GM19438 (cell line): ENCODE data around the gene GRIK2.

Source experiments
- ATAC-seq: cut with Tn5 transposase; IDR thresholded peaks from one replicate; pipeline ENCODE4 v1.9.1; 2021; ENCODE audit warnings: low read depth; ENCODE audit not compliant: unreplicated experiment

GRIK2 gene

DNA sequence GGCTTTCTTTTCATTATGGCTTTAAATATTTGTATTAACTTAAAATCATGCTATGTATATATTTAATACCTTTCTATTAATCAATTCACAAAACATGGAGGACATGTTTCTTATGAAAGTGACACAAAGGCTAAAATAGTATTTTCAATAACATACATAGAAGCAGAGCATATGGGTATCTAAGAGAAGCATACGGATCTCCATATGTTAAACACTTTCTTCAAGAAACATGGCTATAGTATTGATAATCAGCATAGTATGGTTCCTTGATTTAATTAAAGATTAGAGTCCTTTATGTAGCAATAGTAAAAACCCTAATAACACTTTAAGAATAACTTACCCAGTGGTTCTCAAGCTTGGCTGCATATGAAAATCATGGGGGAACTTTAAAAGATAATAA, 58.5 kb downstream of the GRIK2 start:
- no peak for ATAC-seq

DNA sequence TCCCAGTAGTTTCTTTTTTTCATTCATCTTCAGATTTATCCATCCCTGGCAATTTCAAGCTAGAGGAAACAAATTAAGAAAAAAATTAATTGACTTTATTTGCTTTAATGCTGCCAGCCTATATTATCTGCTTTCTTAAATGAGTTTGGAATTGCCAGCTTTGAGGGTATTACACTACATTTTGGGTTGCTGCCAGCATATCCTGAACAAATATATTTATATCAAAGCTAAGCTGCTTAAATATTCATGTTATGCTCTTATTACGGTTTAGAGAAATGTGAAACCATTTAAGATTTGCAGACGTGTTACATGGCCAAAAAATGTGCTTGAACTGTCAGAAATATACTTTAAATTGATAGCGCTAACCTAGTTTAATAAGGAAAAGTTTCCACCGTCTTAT, 59.7 kb downstream of the GRIK2 start:
- no peak for ATAC-seq

DNA sequence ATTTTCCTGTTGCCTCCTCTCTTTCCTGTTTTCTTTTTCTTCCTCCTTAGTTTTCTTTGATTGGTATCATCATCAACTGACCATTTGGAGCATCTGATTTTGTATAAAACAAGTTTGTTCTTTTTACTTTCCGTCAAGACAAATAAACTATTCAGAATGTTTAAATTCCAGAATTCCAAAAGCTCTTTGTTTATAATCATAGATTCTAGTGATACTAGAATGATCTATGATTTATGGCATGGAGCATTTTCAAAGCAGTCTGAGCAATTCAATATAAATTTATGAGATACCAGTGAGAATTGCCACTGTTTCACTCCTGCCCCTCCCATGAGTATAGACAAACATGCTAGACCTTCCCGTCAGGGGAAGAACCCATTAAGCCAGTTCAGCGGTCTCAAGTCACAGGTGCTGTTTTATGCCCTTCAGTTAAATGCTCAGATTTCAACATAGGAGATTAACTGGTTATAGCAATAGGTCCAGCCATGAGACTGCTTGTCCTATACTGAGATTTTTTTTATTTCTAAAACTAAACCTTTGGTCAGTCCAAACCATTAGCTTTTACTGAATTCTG, 60.7 kb downstream of the GRIK2 start:
- ATAC-seq = no peak

DNA sequence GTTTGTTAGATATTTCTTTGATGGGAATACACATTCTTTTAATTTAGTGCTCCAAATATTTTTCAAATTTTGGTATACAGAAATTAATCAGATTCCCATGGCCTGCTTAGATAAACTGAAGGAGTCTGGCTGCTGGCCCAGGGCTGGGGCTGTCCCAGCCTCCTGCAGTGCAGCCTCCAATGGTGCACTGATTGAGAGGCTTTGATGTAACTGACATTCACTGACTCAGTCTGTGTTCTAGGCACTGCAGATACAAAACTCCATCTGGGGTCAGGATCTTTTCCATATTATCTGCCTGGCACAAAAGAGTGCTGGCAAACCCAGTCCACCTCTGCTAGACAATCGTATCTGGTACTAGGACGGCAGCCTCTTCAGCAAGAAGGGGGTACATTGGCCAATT, 64.8 kb downstream of the GRIK2 start:
- ATAC-seq = no peak

DNA sequence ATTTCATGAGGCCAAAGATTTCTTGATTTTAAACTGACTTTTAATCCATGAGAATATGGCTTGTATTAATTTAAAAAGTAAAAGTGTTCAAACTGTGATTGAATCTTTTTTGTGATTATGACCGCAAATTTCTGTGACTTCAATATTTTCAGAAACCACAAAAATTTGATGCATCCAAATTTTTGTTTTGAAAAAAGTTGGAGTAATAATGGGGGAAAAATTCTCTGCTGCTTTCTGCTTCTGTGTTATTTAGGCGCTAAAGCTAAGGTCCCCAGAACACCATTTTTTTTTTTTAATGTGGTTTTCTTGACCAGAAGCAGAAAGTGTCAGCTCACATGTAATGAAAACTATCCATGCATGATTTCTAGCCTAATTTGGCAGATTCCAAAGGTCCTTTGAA, 65.3 kb downstream of the GRIK2 start:
- no peak for ATAC-seq

DNA sequence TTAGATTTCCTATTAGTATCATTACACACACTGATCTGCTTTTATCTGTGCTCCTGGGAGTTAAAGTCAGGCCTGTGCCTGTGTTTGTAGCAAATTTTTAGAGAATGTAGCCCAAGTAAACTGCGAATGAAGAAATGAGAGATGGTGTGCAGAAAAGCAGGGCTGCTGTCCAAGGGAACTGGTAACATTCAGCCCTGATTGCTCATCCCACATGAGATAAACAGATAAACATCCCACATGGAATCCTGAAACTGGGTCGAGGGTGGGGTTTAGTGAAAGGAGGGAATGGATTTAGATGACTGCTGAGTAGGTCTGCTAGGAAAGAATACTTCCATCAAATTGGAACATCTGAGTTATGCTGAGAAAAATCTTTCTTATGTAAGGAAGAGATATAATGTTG, 69.1 kb downstream of the GRIK2 start:
- no peak for ATAC-seq

DNA sequence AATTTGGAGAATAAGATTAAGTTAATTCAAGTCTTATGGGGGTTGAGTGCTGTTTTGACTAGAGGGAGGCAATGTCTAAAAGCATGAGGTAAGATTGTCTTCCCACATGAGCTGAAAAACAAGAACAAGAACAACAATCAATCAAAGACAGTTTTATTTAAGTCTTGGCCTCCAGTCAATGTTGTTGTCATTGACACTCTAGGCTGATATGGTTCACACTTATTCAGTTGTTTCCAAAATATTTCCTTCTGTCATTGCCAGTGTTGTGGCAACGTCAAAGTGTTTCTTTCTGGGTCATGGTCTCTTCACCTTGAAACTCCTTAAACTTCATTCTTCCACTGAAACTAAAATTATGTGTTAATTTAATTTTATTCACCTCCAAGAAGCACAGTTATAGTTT, 72.4 kb downstream of the GRIK2 start:
- ATAC-seq = no peak

DNA sequence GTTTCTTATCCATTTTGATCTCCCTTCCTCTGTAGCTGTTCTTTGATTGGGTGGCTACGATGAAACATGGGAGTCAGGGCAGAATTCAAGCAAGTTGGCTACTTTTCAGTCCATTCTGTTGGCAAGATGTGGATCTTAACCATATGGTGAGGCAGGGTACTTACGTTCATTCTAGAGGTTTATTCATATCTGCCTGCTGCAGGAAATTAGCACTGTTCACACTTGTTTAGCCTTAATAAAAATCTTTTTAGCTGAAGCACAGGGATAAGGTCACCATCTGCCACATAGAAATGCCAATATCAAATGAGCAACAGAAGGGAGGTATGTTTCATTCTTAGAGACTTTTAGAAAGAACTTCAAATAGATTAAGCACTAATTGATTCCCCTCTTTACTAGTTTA, 83.9 kb downstream of the GRIK2 start:
- ATAC-seq = no peak

DNA sequence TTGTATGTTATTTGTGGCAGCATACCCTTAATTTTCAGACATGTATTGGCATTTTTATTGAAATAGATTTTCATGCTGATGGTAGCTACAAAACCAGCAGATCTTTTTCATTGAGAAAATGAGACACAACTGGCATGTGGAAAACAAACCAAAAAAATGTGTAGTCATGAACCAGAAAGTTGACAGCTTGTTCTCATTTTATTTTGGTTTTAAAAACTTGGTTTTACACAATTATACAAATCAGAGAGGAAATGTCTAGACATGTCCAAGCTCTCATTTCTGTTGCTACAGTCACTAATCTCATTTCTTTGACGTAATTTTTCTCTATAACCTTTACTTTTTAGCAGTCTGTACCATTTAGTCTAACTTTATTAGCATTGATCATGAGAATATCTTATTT, 85.4 kb downstream of the GRIK2 start:
- ATAC-seq = no peak

DNA sequence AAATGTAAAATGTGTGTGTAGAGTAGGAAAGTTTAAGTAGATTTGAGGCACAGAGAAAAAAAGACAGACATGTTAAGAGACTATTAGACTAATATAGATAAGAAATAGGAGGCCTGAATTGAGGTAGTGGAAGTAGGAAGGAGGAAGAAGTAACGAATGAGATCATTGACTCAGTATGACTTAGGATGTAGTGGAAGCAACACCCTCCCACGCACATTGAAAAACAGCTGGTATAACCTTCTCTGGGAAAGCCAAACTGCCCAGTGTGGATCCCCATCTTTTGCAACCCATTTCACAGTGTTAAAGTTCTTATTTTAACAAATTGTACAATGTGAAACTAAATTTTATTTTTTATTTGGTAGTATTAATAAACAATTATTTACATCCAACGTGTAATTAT, 89.1 kb downstream of the GRIK2 start:
- no peak for ATAC-seq

DNA sequence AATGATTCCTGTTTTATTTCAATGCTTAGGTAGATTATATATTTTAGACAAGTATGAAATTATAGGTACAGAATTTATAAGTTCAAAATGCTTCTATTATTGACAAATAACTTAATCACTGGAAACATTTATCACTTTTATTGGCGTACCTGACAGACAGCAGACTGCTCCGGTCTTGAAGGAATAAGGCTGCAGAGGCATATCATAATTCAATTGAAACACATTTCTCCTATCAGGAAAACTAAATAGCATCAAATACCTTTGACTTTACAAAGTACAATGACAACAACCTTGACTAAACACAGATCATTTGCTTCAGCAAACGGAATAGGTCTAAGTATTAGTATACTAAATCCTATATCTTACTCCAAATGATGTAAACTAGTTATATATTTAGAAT, 91.3 kb downstream of the GRIK2 start:
- ATAC-seq = no peak

DNA sequence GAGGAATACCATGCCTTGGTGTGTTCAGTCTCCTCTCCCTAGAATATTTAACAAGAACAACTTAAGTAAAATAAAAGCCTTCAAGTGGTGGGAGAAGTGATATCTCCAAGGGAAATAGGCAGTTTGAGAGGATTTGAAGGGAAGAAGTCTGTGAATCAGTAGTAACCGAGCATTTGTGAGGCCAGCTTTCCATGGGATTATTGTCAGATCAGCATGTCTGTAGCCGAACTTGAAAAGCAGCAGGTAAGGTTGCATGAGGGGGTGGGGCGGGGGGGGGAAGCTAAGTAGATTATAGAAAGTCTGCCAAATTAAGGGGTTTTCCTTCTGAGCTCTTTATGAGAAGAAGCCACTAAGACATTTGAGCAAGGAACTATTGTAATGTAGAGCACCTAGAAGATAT, 92.6 kb downstream of the GRIK2 start:
- ATAC-seq = no peak

DNA sequence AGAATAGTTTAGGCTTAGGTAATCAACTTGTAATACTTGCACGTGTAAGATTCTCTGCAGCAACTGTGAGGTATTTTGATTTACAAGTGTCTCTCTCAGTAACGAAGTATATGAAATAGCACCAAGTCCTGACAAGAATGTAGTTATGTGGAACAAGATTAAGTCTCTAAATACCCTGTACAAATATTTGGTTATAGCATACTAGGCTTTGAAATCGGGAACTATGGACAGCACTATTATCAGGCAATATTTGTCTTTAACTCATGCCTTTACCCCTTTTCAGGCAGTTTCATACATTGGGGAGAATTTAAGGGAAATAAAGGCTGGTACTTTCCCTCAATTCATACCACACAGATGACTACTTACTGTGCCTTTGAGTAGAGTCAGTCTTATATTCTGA, 93.2 kb downstream of the GRIK2 start:
- no peak for ATAC-seq

DNA sequence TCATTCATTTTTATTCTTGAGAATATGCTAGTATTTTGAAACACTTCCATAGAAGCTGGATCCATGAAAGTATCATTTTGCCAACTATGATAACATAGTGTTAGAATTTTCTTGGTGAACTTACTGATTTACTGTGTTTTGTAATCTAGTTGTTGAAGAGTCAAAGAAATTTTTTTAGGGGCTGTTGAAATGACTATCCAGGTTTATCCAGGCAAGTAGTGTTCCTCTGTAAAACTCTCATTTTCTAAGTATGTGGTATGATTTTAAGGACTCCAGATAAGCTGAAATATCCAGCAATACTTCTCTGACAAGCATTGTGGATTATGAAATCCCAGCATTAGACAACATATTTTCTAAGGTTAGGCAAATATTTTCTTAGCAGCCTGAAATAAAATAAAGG, 95.9 kb downstream of the GRIK2 start:
- ATAC-seq = no peak

DNA sequence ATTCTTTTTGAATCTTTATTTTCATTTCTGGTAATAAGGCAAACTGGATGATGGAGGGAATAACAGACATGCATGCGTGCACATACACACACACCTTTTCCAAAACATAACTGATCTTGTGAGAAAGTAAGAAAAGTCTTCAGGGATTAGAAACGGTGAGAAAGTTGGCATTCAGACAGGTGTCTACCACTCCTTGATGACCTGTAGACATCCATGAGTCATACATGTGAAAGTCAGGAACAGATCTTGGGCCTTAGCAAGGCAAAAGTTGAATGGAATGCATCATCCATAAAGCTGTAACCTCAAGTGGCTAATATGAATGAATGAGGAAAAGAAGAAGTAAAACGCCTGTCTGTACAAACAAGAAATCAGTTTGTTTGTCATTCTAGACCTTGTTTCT, 97.3 kb downstream of the GRIK2 start:
- no peak for ATAC-seq

DNA sequence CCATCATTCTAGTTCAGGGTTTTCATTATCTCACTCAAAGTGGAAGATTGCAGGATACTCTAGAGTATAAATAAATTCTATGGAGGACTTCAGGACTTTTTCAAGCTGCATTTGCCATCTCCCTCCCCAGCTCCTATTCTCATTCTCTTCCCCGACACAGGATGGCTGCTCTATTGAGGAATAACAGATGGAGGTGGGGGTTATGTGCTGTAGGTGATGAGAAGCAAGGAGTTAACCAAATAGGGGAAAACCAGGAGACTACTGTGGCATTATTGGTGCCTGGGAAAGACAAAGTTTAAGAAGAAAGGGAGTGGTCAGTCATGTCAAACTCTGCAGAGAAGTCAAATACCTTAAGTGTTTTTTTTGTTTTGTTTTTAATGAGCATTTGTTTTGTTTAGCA, 109.3 kb downstream of the GRIK2 start:
- ATAC-seq = no peak

DNA sequence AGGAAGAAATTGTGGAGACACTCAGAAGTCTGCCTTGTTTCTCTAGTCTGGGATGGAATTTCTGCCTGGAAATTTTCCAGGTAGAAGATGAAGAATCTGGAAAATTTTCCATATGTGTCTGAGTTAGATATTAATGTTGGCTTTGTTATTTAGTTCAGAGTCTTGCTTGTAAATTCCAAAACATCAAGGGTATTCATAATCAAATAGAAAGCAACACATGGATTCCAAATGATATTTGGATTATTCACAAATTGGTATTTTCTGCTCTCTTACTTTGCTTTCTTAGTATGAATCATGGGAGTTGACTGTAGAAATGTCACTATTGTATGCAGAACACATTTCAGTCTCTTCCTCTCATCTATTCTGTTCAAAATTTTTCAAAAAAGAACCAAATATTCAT, 116.0 kb downstream of the GRIK2 start:
- ATAC-seq = no peak

DNA sequence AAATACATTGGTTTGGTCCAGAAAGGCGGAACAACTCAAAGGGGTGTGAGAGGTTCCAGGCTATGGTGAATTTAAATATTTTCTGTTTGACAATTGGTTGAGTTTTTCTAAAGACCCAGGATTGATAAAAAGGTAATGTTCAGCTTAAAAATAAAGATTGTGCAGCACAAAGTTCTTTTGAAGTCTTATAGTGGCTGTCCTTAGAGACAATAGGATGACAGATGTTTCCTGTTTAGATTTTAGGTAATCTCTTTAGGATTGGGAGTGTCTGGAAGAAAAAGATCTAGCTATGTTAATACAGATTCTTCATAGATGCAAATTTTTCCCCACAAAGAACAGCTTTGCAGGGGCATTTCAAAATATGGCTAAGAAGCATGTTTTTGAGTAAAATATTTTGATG, 119.7 kb downstream of the GRIK2 start:
- ATAC-seq = no peak

DNA sequence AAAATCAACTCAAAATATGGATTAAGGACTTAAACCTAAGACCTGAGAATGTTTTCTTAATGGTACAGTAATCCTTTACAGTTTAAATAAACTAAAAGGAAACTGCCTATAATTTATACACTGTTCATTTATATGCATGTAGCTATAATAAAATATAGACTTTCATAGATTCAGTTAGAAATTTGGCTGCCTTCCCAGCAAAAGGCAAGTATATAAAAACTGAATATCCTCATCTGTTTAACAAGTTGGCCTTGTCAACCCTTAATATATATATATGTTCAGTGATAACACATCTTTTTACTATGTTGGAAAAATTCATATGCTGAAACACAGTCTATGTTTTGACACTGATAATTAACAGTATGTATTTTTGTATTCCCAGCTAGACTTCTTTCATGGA, 123.1 kb downstream of the GRIK2 start:
- no peak for ATAC-seq

DNA sequence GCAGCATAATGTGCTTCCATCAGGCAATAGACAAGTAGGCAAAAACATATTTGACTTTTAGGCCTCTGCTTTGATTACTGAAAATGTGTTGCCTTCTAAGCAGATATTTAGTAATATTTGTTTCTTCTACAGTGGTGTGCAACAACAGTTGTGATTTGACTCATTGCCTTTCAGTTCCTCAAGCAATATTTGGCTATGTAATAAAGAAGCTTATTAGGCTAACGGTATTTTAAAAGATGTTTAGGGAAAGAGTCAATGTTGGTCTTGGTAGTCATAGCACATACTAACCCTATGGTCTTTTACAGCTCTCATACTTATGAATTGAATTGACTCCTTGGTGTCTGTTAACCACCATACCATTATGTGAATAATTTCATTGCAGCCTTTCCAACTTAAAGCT, 124.1 kb downstream of the GRIK2 start:
- no peak for ATAC-seq

DNA sequence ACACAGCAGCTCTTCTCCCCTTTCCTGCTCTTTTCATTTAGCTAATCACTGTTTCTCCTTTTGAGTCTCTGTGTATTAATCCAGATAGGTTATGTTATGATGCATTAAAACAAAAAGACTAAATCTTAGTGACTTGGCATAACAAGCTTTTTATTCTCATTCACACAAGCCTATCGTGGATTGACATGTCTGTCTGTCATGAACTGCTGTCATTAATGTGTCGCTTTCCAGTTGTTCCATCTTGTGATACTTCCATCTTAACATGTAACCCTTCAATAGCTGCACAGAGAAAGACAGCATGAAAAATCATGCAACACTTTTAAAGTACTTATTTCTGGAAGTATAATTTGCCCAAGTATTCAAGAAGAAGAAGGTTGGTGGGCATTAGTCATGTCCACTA, 128.7 kb downstream of the GRIK2 start:
- no peak for ATAC-seq

DNA sequence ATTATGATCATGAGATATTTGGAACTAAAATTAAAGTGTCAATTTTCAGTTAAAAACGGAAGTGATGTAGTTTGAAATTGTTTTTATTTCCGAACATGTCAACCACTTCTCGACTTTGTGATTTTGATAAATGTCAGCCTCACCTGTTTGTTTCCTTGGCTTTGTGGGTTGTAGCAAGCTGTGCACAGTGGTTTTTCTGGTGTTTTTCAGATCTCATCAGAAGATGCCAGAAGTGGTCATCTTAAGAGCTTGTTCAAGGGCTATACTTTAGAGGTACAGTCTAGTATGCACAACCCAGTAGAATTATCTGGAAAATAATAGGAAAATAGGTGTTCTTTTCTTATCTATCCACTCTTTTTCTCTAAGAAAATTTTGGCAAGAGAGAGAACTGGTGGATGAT, 134.0 kb downstream of the GRIK2 start:
- no peak for ATAC-seq

DNA sequence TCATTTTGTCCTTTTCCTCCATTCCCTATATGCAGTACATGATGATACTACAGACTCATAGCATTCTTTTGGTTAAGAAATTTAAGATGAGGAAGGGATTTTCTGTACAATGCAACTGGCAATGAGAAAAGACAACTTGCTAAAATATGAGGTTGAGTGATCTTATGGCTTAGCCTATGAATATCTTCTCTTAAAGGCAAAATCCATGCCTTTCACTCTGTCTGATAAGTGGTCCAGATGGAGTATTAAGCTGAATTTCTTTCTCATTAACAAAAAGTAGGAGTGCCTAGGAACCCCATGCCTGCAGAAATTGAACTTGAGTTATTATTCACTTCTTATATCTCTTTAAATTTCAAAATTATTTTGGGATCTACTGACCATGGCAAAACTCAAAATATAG, 135.3 kb downstream of the GRIK2 start:
- ATAC-seq = no peak
